AG09309 (cell line): Measurements from ENCODE around the gene UCK1.

Source experiments
- DNase-seq: peaks from one replicate; pipeline ENCODE4 v3.0.0-alpha.2; 2010; ENCODE audit warnings: low read depth
- H3K4me3 ChIP-seq: 2 replicates; pipeline ENCODE4 v1.5.1; 2011; ENCODE audit warnings: mild to moderate bottlenecking, low read depth, low read length, moderate library complexity; ENCODE audit not compliant: control insufficient read depth
- TF ChIP-seq, protein P1 (sequence below): IDR thresholded peaks from 2 replicates; pipeline ENCODE4 v1.5.1; 2011; ENCODE audit warnings: mild to moderate bottlenecking, low read depth, low read length, inconsistent platforms; ENCODE audit not compliant: insufficient read depth, control insufficient read depth; ENCODE audit errors: missing control alignments

UCK1 gene

GRCh38 chr9:131482343-131483006 lies 48.6 kb downstream of the UCK1 start:
- no peak overlapping the region for H3K4me3 ChIP-seq
- TF ChIP-seq, protein P1, sequence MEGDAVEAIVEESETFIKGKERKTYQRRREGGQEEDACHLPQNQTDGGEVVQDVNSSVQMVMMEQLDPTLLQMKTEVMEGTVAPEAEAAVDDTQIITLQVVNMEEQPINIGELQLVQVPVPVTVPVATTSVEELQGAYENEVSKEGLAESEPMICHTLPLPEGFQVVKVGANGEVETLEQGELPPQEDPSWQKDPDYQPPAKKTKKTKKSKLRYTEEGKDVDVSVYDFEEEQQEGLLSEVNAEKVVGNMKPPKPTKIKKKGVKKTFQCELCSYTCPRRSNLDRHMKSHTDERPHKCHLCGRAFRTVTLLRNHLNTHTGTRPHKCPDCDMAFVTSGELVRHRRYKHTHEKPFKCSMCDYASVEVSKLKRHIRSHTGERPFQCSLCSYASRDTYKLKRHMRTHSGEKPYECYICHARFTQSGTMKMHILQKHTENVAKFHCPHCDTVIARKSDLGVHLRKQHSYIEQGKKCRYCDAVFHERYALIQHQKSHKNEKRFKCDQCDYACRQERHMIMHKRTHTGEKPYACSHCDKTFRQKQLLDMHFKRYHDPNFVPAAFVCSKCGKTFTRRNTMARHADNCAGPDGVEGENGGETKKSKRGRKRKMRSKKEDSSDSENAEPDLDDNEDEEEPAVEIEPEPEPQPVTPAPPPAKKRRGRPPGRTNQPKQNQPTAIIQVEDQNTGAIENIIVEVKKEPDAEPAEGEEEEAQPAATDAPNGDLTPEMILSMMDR: no peak
- DNase-seq: no peak

GRCh38 chr9:131481441-131482342 lies 49.4 kb downstream of the UCK1 start:
- no peak for DNase-seq
- TF ChIP-seq, protein P1: no peak
- H3K4me3 ChIP-seq: no peak overlapping the region

DNA sequence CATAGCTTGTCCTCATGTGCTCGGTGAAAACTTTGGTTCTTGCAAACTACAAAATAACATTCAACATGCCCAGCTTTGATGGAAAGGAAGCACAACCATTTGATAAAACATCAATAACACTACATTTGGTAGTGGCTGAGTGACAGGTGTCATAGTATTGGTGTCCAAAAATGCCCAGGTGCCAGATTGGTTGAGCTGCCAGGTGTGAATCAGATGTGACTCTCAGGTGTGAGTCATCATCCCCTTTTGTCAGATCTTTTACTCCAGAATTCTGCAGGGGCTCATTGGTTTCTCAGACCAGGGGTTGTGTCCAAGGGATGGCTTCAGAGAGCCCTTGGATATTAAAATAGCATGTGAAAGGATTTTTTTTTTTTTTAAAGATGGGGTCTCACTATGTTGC lies 50.8 kb downstream of the UCK1 start:
- DNase-seq: no peak
- no peak overlapping the region for H3K4me3 ChIP-seq
- TF ChIP-seq, protein P1: no peak

- DNase-seq: no peak
- TF ChIP-seq, protein P1: no peak
- no peak overlapping the region for H3K4me3 ChIP-seq
Observed at GRCh38 chr9:131478911-131479310, 52.2 kb downstream of the UCK1 start.

DNA sequence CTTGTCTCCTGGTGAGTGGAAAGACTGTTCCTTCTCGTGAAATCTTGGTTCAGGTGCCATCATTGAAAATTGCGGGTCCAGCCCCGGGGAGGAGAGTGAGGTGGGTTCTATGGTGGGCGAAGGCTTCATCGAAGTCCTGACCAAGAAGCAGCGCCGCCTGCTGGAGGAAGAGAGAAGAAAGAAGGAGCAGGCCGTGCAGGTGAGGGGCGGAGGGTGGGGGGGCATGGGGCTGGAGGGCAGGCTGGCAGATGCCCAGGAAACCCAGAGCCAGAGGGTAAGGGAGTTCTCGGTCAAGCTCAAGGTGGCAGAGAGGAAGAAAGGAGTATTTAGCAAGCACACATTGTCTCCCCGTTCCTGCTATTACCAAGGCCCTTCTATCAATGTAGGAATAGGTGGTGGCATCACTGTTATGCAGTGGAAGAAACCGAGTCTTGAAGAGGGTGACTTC lies 52.6 kb downstream of the UCK1 start:
- DNase-seq: no peak
- TF ChIP-seq, protein P1: peak; percentile 53
- H3K4me3 ChIP-seq: no peak overlapping the region

- no peak overlapping the region for H3K4me3 ChIP-seq
- DNase-seq: no peak
- TF ChIP-seq, protein P1: no peak
Observed at GRCh38 chr9:131477816-131478419, 53.1 kb downstream of the UCK1 start.
